ENCODE data around the gene ATP8A1. TPM values are rescaled to one million over a fixed set of nuclear protein-coding genes. Genes with fewer than 3 reads are reported as not detected.

Gene ATP8A1
- total RNA-seq, 1 experiment from 2014 or later: 14.3 TPM

- TF ChIP-seq ATF2 (CRISPR knock-in tag; IDR thresholded peaks at IDR 0.05; ENCODE audit: borderline replicate concordance, low read depth) (no peak), ZNF671 (CRISPR knock-in tag; IDR thresholded peaks at IDR 0.05) (no peak), FOXJ3 (CRISPR knock-in tag; IDR thresholded peaks at IDR 0.05; ENCODE audit: borderline replicate concordance) (no peak), ATF3 (CRISPR knock-in tag; conservative IDR thresholded peaks at IDR 0.05) (no peak), RORB (CRISPR knock-in tag; IDR thresholded peaks at IDR 0.05) (no peak), SOX15 (CRISPR knock-in tag; IDR thresholded peaks at IDR 0.05) (no peak)
- TF ChIP-seq, protein P1, sequence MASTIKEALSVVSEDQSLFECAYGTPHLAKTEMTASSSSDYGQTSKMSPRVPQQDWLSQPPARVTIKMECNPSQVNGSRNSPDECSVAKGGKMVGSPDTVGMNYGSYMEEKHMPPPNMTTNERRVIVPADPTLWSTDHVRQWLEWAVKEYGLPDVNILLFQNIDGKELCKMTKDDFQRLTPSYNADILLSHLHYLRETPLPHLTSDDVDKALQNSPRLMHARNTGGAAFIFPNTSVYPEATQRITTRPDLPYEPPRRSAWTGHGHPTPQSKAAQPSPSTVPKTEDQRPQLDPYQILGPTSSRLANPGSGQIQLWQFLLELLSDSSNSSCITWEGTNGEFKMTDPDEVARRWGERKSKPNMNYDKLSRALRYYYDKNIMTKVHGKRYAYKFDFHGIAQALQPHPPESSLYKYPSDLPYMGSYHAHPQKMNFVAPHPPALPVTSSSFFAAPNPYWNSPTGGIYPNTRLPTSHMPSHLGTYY (CRISPR knock-in tag; IDR thresholded peaks at IDR 0.05): no peak
- TF ChIP-seq, protein P2, sequence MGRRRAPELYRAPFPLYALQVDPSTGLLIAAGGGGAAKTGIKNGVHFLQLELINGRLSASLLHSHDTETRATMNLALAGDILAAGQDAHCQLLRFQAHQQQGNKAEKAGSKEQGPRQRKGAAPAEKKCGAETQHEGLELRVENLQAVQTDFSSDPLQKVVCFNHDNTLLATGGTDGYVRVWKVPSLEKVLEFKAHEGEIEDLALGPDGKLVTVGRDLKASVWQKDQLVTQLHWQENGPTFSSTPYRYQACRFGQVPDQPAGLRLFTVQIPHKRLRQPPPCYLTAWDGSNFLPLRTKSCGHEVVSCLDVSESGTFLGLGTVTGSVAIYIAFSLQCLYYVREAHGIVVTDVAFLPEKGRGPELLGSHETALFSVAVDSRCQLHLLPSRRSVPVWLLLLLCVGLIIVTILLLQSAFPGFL (CRISPR knock-in tag; IDR thresholded peaks at IDR 0.05; ENCODE audit: borderline replicate concordance): no peak
Measured at GRCh38 chr4:42642845-42643615, 13.9 kb downstream of the ATP8A1 start (continued).

GRCh38 chr4:42642101-42642797, 14.7 kb downstream of the ATP8A1 start:
- H3K4me1 Mint-ChIP-seq: peaks cover 15% of the 10 kb centered on the region
- CTCF ChIA-PET: no interaction called here
- DNase-seq (ENCODE audit: low spot score): no peak
- ATAC-seq: no peak
- TF ChIP-seq, protein P3, sequence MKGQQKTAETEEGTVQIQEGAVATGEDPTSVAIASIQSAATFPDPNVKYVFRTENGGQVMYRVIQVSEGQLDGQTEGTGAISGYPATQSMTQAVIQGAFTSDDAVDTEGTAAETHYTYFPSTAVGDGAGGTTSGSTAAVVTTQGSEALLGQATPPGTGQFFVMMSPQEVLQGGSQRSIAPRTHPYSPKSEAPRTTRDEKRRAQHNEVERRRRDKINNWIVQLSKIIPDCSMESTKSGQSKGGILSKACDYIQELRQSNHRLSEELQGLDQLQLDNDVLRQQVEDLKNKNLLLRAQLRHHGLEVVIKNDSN (CRISPR knock-in tag; IDR thresholded peaks at IDR 0.05): no peak
- TF ChIP-seq MYBL2 (CRISPR knock-in tag; IDR thresholded peaks at IDR 0.05): no peak
- no peak for TF ChIP-seq ZNF138 (CRISPR knock-in tag; conservative IDR thresholded peaks at IDR 0.05)
- TF ChIP-seq ZNF396 (CRISPR knock-in tag; IDR thresholded peaks at IDR 0.05; ENCODE audit: borderline replicate concordance): no peak
- no peak for TF ChIP-seq E2F4 (CRISPR knock-in tag; IDR thresholded peaks at IDR 0.05; ENCODE audit: borderline replicate concordance, low read depth)
- TF ChIP-seq PRRX2 (CRISPR knock-in tag; IDR thresholded peaks at IDR 0.05): no peak
- TF ChIP-seq ZNF263 (CRISPR knock-in tag; IDR thresholded peaks at IDR 0.05; ENCODE audit: low read depth): no peak
- TF ChIP-seq NR2C2 (CRISPR knock-in tag; IDR thresholded peaks at IDR 0.05): no peak
- no peak for TF ChIP-seq RORB (CRISPR knock-in tag; IDR thresholded peaks at IDR 0.05)
- no peak for TF ChIP-seq ATF1 (CRISPR knock-in tag; IDR thresholded peaks at IDR 0.05)
- no peak for TF ChIP-seq ESRRA (CRISPR knock-in tag; IDR thresholded peaks at IDR 0.05; ENCODE audit: borderline replicate concordance)
- TF ChIP-seq, protein P4, sequence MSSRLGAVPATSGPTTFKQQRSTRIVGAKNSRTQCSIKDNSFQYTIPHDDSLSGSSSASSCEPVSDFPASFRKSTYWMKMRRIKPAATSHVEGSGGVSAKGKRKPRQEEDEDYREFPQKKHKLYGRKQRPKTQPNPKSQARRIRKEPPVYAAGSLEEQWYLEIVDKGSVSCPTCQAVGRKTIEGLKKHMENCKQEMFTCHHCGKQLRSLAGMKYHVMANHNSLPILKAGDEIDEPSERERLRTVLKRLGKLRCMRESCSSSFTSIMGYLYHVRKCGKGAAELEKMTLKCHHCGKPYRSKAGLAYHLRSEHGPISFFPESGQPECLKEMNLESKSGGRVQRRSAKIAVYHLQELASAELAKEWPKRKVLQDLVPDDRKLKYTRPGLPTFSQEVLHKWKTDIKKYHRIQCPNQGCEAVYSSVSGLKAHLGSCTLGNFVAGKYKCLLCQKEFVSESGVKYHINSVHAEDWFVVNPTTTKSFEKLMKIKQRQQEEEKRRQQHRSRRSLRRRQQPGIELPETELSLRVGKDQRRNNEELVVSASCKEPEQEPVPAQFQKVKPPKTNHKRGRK (CRISPR knock-in tag; IDR thresholded peaks at IDR 0.05; ENCODE audit: borderline replicate concordance): no peak
- no peak for TF ChIP-seq ZNF317 (CRISPR knock-in tag; IDR thresholded peaks at IDR 0.05; ENCODE audit: borderline replicate concordance, low read depth)
- no peak overlapping the region for H3K4me3 Mint-ChIP-seq
- H3K27ac Mint-ChIP-seq: no peak overlapping the region
- no peaks in the 10 kb centered on the region for H3K9me3 Mint-ChIP-seq
- H3K36me3 Mint-ChIP-seq: no peaks in the 10 kb centered on the region
- POLR2A ChIA-PET: no interaction called here
- no peaks in the 10 kb centered on the region for H3K27me3 Mint-ChIP-seq (ENCODE audit: low read depth)
